Mesenchymal stem cell (in vitro differentiated cells and primary cell): ENCODE data around the gene VPS37B.

Source experiments
- DNase-seq: peaks from one replicate; pipeline ENCODE4 v3.0.0-alpha.2; 2013
- H2AFZ ChIP-seq: one replicate; pipeline ENCODE4 v1.6.1; 2013; ENCODE audit warnings: low read depth, mild to moderate bottlenecking, control low read depth, inconsistent platforms, low read length, moderate library complexity
- H2AK5ac ChIP-seq: 2 replicates; pipeline ENCODE4 v1.6.1; 2013; ENCODE audit warnings: low read length, moderate library complexity, mild to moderate bottlenecking, inconsistent platforms; ENCODE audit not compliant: severe bottlenecking
- H2BK120ac ChIP-seq: one replicate; pipeline ENCODE4 v1.6.1; 2013; ENCODE audit warnings: low read depth, mild to moderate bottlenecking, inconsistent platforms, low read length, moderate library complexity
- H2BK12ac ChIP-seq, 2 experiments: one replicate each; pipeline ENCODE4 v1.6.1; 2013; ENCODE audit warnings: inconsistent platforms in 2 of 2, low read length in 2 of 2, mild to moderate bottlenecking in 2 of 2, moderate library complexity in 2 of 2, control low read depth in 1 of 2
- H2BK15ac ChIP-seq: one replicate; pipeline ENCODE4 v1.6.1; 2013; ENCODE audit warnings: mild to moderate bottlenecking, low read depth, inconsistent platforms; ENCODE audit not compliant: poor library complexity, severe bottlenecking
- H2BK5ac ChIP-seq: 2 replicates; pipeline ENCODE4 v1.6.1; 2013; ENCODE audit warnings: low read depth, mild to moderate bottlenecking, low read length, control low read depth, inconsistent platforms; ENCODE audit not compliant: poor library complexity, severe bottlenecking
- H3K14ac ChIP-seq, 2 experiments: one replicate each; pipeline ENCODE4 v1.6.1; 2013; ENCODE audit warnings: inconsistent platforms in 2 of 2, low read length in 2 of 2, control low read depth in 1 of 2, mild to moderate bottlenecking in 1 of 2, moderate library complexity in 1 of 2
- H3K18ac ChIP-seq, 2 experiments: one replicate each; pipeline ENCODE4 v1.6.1; 2013; ENCODE audit warnings: inconsistent platforms in 2 of 2, low read length in 2 of 2, control low read depth in 1 of 2, low read depth in 1 of 2, mild to moderate bottlenecking in 1 of 2
- H3K23ac ChIP-seq, 2 experiments: one replicate each; pipeline ENCODE4 v1.6.1; 2013; ENCODE audit warnings: inconsistent platforms in 2 of 2, low read length in 2 of 2, mild to moderate bottlenecking in 2 of 2, moderate library complexity in 2 of 2, control low read depth in 1 of 2
- H3K27ac ChIP-seq: 2 replicates; pipeline ENCODE4 v1.5.1; 2013; ENCODE audit warnings: mild to moderate bottlenecking, moderate library complexity, low read length, control low read depth, inconsistent platforms; ENCODE audit not compliant: poor library complexity, severe bottlenecking
- H3K27me3 ChIP-seq, 2 experiments: 2 replicates each; pipeline versions ENCODE4 v1.6.1 to v1.7.0; 2013; ENCODE audit warnings: low read length in 2 of 2, mild to moderate bottlenecking in 2 of 2, moderate library complexity in 2 of 2, control low read depth in 1 of 2, inconsistent platforms in 1 of 2; ENCODE audit not compliant: control insufficient read depth in 1 of 2, insufficient read depth in 1 of 2
- H3K36me3 ChIP-seq, 2 experiments: 2 replicates each; pipeline versions ENCODE4 v1.6.1 to v1.7.0; 2013; ENCODE audit warnings: low read length in 2 of 2, control low read depth in 1 of 2, inconsistent platforms in 1 of 2, low read depth in 1 of 2, mild to moderate bottlenecking in 1 of 2; ENCODE audit not compliant: insufficient read depth in 2 of 2, control insufficient read depth in 1 of 2
- H3K4ac ChIP-seq, 2 experiments: one replicate each; pipeline ENCODE4 v1.6.1; 2013; ENCODE audit warnings: inconsistent platforms in 2 of 2, low read length in 2 of 2, mild to moderate bottlenecking in 2 of 2, moderate library complexity in 2 of 2, control low read depth in 1 of 2, low read depth in 1 of 2
- H3K4me1 ChIP-seq: 2 replicates; pipeline ENCODE4 v1.6.1; 2013; ENCODE audit warnings: low read depth, low read length, control low read depth; ENCODE audit not compliant: control insufficient read depth, insufficient read depth
- H3K4me2 ChIP-seq: 2 replicates; pipeline ENCODE4 v1.6.1; 2013; ENCODE audit warnings: low read length, mild to moderate bottlenecking, inconsistent platforms; ENCODE audit not compliant: poor library complexity, severe bottlenecking
- H3K4me3 ChIP-seq, 2 experiments: 2 replicates each; pipeline versions ENCODE4 v1.5.1 to v1.7.0; 2013; ENCODE audit warnings: low read length in 2 of 2, mild to moderate bottlenecking in 2 of 2, control low read depth in 1 of 2, low read depth in 1 of 2; ENCODE audit not compliant: insufficient read depth in 1 of 2
- H3K79me1 ChIP-seq: replicated peaks from 2 replicates; pipeline ENCODE4 v1.6.1; 2013; ENCODE audit warnings: mild to moderate bottlenecking, control low read depth, low read length, inconsistent platforms; ENCODE audit not compliant: poor library complexity, severe bottlenecking
- H3K9ac ChIP-seq: 2 replicates; pipeline ENCODE4 v1.7.0; 2013; ENCODE audit warnings: mild to moderate bottlenecking, low read length, moderate library complexity
- H3K9me3 ChIP-seq: 2 replicates; pipeline ENCODE4 v1.7.0; 2013; ENCODE audit warnings: mild to moderate bottlenecking, low read length; ENCODE audit not compliant: control insufficient read depth
- H4K8ac ChIP-seq: one replicate; pipeline ENCODE4 v1.6.1; 2013; ENCODE audit warnings: inconsistent platforms, mild to moderate bottlenecking, low read length, moderate library complexity
- H4K91ac ChIP-seq: one replicate; pipeline ENCODE4 v1.6.1; 2013; ENCODE audit warnings: mild to moderate bottlenecking, low read length, inconsistent platforms
- WGBS: methylation state at CpG from one replicate; pipeline ENCODE4 v1.1.7; 2013; ENCODE audit warnings: mixed read lengths; 5-methylcytosine and 5-hydroxymethylcytosine counted together

The VPS37B gene

DNA sequence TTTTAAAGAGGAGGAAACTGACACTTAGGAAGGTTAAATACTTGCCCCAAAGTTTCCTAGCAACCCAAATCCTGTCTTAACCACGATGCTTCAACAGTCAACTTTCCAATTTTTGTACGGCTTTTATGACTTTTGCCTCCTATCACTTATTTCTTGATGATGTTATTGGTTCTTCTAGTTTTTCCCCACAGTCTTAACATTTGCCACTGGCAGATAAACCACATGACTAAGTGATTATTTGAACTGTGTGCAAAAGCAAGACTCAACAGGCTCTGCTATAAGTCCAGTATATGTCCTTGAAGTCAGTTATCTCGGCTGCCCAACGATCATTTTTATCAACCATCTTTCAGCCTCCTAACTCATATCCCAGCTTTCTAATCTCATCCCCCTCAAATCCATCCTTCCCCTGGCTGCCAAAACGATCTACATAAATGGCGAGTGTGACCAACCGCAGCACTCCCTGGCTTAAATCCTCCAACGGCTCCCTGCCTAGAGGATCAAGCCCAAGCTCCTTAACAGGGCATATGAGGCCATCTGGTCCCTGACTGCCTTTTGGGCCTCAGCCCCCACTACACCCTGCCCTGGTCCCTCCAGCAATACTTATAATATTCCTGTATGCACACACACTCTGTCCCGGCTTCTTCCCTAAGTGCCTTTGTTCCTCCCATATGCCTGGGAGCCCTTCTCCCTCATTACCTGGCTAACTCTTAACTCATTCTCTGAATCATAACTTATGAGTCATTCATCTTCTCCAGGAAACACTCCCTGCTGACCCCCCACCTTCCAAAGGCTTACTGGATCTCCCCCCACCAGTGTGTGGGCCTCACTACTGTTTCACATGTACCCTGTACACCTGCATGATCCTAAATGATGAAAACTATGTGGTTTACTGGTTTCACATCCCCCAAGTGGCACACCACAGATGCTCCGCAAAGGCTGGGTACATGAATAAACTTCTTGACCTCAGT is 8.8 kb downstream of the VPS37B start:
- Histone ChIP-seq H3K9me3 (no peaks in the 10 kb centered on the region), H3K4me1 (peaks cover 22% of the 10 kb centered on the region)
- 69% methylated on average over 8 of the region's 10 CpGs for WGBS

DNA sequence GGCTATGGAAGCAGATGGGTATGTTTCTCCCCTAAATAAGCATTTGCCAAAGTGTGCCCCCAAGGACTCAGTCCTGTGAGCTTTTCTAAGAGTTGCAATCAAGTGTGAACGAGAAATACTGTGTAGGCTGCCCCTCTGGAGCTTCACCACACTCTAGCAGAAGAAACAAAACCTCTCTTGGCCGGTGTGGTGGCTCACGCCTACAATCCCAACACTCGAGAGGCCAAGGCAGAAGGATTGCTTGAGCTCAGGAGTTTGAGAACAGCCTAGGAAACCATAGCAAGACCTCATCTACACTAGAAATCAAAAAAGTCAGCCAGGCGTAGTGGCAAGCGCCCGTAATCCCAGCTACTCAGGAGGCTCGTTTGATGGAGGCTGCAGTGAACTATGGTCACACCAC is 9.8 kb downstream of the VPS37B start:
- Histone ChIP-seq H4K91ac (peak overlapping the region; percentile 34), H3K4me2 (no peak overlapping the region), H3K18ac (no peak overlapping the region), H3K36me3 (no peaks in the 10 kb centered on the region), H3K23ac (no peak overlapping the region), H4K8ac (no peak overlapping the region), H2BK12ac (peak overlapping the region in 1 of 2 experiments; percentile 1), H2AK5ac (peak overlapping the region; percentile 91), H3K4ac (peak overlapping the region in 1 of 2 experiments; percentile 71), H3K27ac (peak overlapping the region; percentile 48), H3K4me1 (peaks cover 25% of the 10 kb centered on the region), H3K14ac (no peak overlapping the region), H2BK120ac (no peak overlapping the region), H3K9me3 (no peaks in the 10 kb centered on the region), H3K79me1 (peaks cover 7% of the 10 kb centered on the region), H3K9ac (no peak overlapping the region), H3K27me3 (no peaks in the 10 kb centered on the region), H2BK15ac (no peak overlapping the region), H2BK5ac (no peak overlapping the region), H2AFZ (no peak overlapping the region), H3K4me3 (no peak overlapping the region)
- WGBS, result 98% methylated on average over 8 of the region's 8 CpGs
- no peak for DNase-seq

More for the DNA sequence above, 8.8 kb downstream of the VPS37B start:
- Histone ChIP-seq H3K14ac (peak overlapping the region in 1 of 2 experiments; percentile 53), H3K4me2 (peak overlapping the region; percentile 32), H4K8ac (peak overlapping the region; percentile 81), H3K9ac (no peak overlapping the region), H3K27me3 (no peaks in the 10 kb centered on the region), H3K4me3 (peak overlapping the region in 1 of 2 experiments; percentile 4), H3K79me1 (peaks cover 3% of the 10 kb centered on the region), H2AK5ac (peak overlapping the region; percentile 93), H2BK120ac (peak overlapping the region; percentile 27), H2BK15ac (peak overlapping the region; percentile 77), H3K23ac (peak overlapping the region in 1 of 2 experiments; percentile 60), H2BK12ac (peak overlapping the region; percentile 12 to 83), H4K91ac (peak overlapping the region; percentile 96), H3K4ac (peak overlapping the region in 1 of 2 experiments; percentile 35), H3K27ac (peak overlapping the region; percentile 83), H2BK5ac (no peak overlapping the region), H3K36me3 (no peaks in the 10 kb centered on the region), H3K18ac (peak overlapping the region; percentile 37), H2AFZ (no peak overlapping the region)
- peak; percentile 72 for DNase-seq

DNA sequence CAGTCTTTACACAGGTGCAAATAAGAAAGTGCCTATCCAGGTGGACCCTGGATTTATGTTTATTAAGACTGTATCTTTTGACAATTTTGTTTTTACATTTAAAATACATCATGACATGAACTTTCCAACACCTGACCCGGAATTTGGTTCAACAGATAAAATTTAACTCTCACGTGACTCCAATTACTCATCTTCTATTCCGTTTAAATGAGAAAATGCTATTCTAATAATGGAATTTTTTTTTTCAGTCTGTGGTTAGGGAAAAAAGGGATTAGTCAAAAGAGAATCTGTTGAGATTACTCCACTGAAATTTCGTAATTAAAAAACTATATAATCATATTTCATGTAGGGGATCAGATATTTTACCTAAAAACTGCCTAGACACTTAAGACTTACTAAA is 11.1 kb downstream of the VPS37B start:
- H3K79me1 ChIP-seq, result peaks cover 7% of the 10 kb centered on the region
- H3K27ac ChIP-seq, result no peak overlapping the region
- H3K4me2 ChIP-seq, result no peak overlapping the region
- no CpG with 5 or more reads among the region's 4 CpGs for WGBS
- H3K9me3 ChIP-seq, result no peaks in the 10 kb centered on the region
- no peak overlapping the region for H2AFZ ChIP-seq
- H2BK5ac ChIP-seq, result no peak overlapping the region
- peak overlapping the region; percentile 32 for H3K9ac ChIP-seq
- no peak overlapping the region for H3K23ac ChIP-seq
- no peak overlapping the region for H2BK120ac ChIP-seq
- no peaks in the 10 kb centered on the region for H3K36me3 ChIP-seq
- no peak for DNase-seq
- no peak overlapping the region for H4K8ac ChIP-seq
- no peak overlapping the region for H2BK12ac ChIP-seq
- no peak overlapping the region for H2AK5ac ChIP-seq
- H3K14ac ChIP-seq, result no peak overlapping the region
- H3K4ac ChIP-seq, result no peak overlapping the region
- H3K4me1 ChIP-seq, result peaks cover 32% of the 10 kb centered on the region
- no peak overlapping the region for H3K4me3 ChIP-seq
- no peak overlapping the region for H2BK15ac ChIP-seq
- no peak overlapping the region for H3K18ac ChIP-seq
- no peaks in the 10 kb centered on the region for H3K27me3 ChIP-seq
- no peak overlapping the region for H4K91ac ChIP-seq

DNA sequence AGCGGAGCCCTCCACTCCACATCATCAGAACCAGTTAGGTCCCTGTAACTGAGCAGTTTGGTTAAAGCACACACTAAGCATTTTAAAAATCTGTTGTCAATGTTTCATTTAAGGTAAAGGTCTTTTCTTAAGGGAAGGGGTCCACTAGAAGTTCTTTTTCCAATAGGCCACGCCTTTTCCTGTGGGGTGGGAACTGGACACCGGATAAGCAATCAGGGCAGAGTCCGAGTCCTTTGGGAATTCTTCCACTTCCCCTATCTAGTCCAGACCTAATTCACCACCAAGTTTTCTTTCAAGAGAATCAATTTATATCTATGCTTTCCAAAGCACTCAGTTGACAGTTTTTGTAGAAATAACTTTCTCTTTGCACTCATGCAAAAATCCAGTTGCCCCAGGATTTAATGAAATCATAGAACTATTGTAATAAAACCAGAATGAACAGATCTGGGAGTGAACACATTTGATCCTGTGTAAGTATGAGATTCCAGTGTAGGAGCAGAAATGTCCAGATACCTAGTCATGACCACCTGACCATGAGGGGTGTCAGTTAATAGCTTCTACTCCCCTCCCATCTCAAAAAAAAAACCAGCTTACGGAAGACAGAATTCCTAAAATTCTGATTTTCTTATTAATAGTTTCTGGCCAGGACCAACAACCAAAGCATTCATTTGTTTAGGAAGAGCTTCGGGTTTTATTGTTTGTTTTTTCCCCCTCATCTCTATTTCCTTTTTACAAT is 11.7 kb downstream of the VPS37B start:
- Histone ChIP-seq H3K4me1 (peaks cover 36% of the 10 kb centered on the region), H3K9me3 (no peaks in the 10 kb centered on the region), H4K8ac (no peak overlapping the region), H2AK5ac (no peak overlapping the region), H3K18ac (no peak overlapping the region), H2AFZ (no peak overlapping the region), H3K4me3 (no peak overlapping the region), H3K14ac (no peak overlapping the region), H3K79me1 (peaks cover 7% of the 10 kb centered on the region), H2BK15ac (no peak overlapping the region), H2BK120ac (no peak overlapping the region), H3K4me2 (no peak overlapping the region), H3K4ac (no peak overlapping the region), H3K27me3 (no peaks in the 10 kb centered on the region), H3K9ac (peak overlapping the region; percentile 12), H2BK5ac (no peak overlapping the region), H3K27ac (no peak overlapping the region), H2BK12ac (no peak overlapping the region), H4K91ac (no peak overlapping the region), H3K36me3 (peaks cover 0 to 2% of the 10 kb centered on the region in 2 experiments), H3K23ac (no peak overlapping the region)
- WGBS, result 87% methylated on average over 6 of the region's 6 CpGs
- DNase-seq, result no peak
